Neural crest cell (in vitro differentiated cells): Measurements from ENCODE around the gene PRR13. TPM values are rescaled to one million over a fixed set of nuclear protein-coding genes. Genes with fewer than 3 reads are reported as not detected.
"Not testable (repeated sequence)": the region's sequence is repeated elsewhere in the genome, so short reads cannot be mapped to it uniquely, and the experiment has no call there.

ENCODE experiments used
- DNase-seq: peaks from one replicate; pipeline ENCODE4 v3.0.0; 2021; ENCODE audit warnings: low read depth, mixed read lengths, low spot score
- H3K27ac Mint-ChIP-seq: one replicate; pipeline ENCODE4 v1.8.0; 2021; ENCODE audit warnings: mild to moderate bottlenecking, mixed read lengths; ENCODE audit not compliant: unreplicated experiment
- H3K27me3 Mint-ChIP-seq: 2 replicates; pipeline ENCODE4 v1.8.0; 2021; ENCODE audit warnings: low read depth, mild to moderate bottlenecking, mixed read lengths
- H3K36me3 Mint-ChIP-seq: 2 replicates; pipeline ENCODE4 v1.8.0; 2021; ENCODE audit warnings: low read depth, mild to moderate bottlenecking, mixed read lengths
- H3K4me1 Mint-ChIP-seq: 2 replicates; pipeline ENCODE4 v1.8.0; 2021; ENCODE audit warnings: mixed read lengths
- H3K4me3 Mint-ChIP-seq: one replicate; pipeline ENCODE4 v1.8.0; 2021; ENCODE audit warnings: mild to moderate bottlenecking, mixed read lengths
- H3K9me3 Mint-ChIP-seq: 2 replicates; pipeline ENCODE4 v1.8.0; 2021; ENCODE audit warnings: mixed read lengths
- CTCF ChIP-seq: fragments of 200-600 bp; sonication (generic); conservative IDR thresholded peaks from 2 replicates; pipeline ENCODE4 v1.5.0; 2021; ENCODE audit warnings: antibody characterized with exemption, mild to moderate bottlenecking
- total RNA-seq: library from RNA; stranded (reverse); gene quantifications from 2 replicates; pipeline ENCODE4 v1.2.1, GENCODE V29; 2021

The PRR13 gene
- total RNA-seq, 1 donor from 2014 or later = 82.8 TPM

- TF ChIP-seq CTCF = peak; percentile 16
- Mint-ChIP-seq H3K36me3 (peaks cover 35% of the 10 kb centered on the region), H3K27me3 (peaks cover 16% of the 10 kb centered on the region), H3K4me3 (peak overlapping the region; percentile 56), H3K27ac (peak overlapping the region; percentile 12), H3K4me1 (peaks cover 31% of the 10 kb centered on the region), H3K9me3 (no peaks in the 10 kb centered on the region)
- no peak for DNase-seq
Observed at GRCh38 chr12:53480491-53481442, 39.2 kb downstream of the PRR13 start.

GRCh38 chr12:53481458-53481857 lies 39.9 kb downstream of the PRR13 start:
- H3K27me3 Mint-ChIP-seq = peaks cover 16% of the 10 kb centered on the region

GRCh38 chr12:53481939-53482586 lies 40.5 kb downstream of the PRR13 start:
- Mint-ChIP-seq H3K36me3 (peaks cover 26% of the 10 kb centered on the region), H3K27me3 (peaks cover 13% of the 10 kb centered on the region), H3K27ac (peak overlapping the region; percentile 52), H3K9me3 (no peaks in the 10 kb centered on the region), H3K4me1 (peaks cover 23% of the 10 kb centered on the region), H3K4me3 (peak overlapping the region; percentile 79)
- TF ChIP-seq CTCF = peak; percentile 47
- no peak for DNase-seq

More at GRCh38 chr12:53481458-53481857, 39.9 kb downstream of the PRR13 start:
- peak overlapping the region; percentile 79 for H3K4me3 Mint-ChIP-seq
- not testable (repeated sequence) for H3K27ac Mint-ChIP-seq, H3K9me3 Mint-ChIP-seq, DNase-seq
- H3K36me3 Mint-ChIP-seq = peaks cover 33% of the 10 kb centered on the region
- peaks cover 29% of the 10 kb centered on the region for H3K4me1 Mint-ChIP-seq

- peaks cover 22% of the 10 kb centered on the region for H3K4me1 Mint-ChIP-seq
- DNase-seq = no peak
- H3K4me3 Mint-ChIP-seq = no peak overlapping the region
- TF ChIP-seq CTCF = no peak
- H3K27me3 Mint-ChIP-seq = peaks cover 17% of the 10 kb centered on the region
- H3K9me3 Mint-ChIP-seq = no peaks in the 10 kb centered on the region
- H3K36me3 Mint-ChIP-seq = peaks cover 27% of the 10 kb centered on the region
- no peak overlapping the region for H3K27ac Mint-ChIP-seq
Observed at GRCh38 chr12:53482626-53483168, 41.2 kb downstream of the PRR13 start.

- Mint-ChIP-seq H3K4me1 (peaks cover 22% of the 10 kb centered on the region), H3K27ac (peak overlapping the region; percentile 71), H3K4me3 (peak overlapping the region; percentile 74), H3K27me3 (peaks cover 18% of the 10 kb centered on the region), H3K36me3 (peaks cover 28% of the 10 kb centered on the region), H3K9me3 (no peaks in the 10 kb centered on the region)
- no peak for TF ChIP-seq CTCF
- no peak for DNase-seq
Observed at GRCh38 chr12:53483225-53483978, 41.9 kb downstream of the PRR13 start.
